GM23338 (cell line): ENCODE data around the gene MYO1G.
A peak's percentile ranks its signal among the peaks of the same experiment; 100 is the strongest.

Experiments
- CREB1 ChIP-seq: fragments of 250-450 bp; sonication (Bioruptor Pico); IDR thresholded peaks from 2 replicates; pipeline ENCODE4 v1.5.0; 2020; ENCODE audit warnings: low read depth, mild to moderate bottlenecking, moderate library complexity
- EZH2 ChIP-seq: fragments of 200-600 bp; sonication (generic); IDR thresholded peaks from one replicate; pipeline ENCODE4 v1.8.0; 2017; ENCODE audit warnings: antibody characterized with exemption, mild to moderate bottlenecking, low read depth; ENCODE audit not compliant: unreplicated experiment
- POLR2AphosphoS5 ChIP-seq: IDR thresholded peaks from 2 replicates; pipeline ENCODE4 v1.6.1; 2016; ENCODE audit warnings: antibody characterized with exemption, low read depth
- TF ChIP-seq, protein P1 (sequence below), 2 experiments: fragments of 200-600 bp in 1 of 2; sonication (generic) in 1 of 2; conservative IDR thresholded peaks; 2 replicates each; pipeline versions ENCODE4 v1.5.1 to v1.6.1; 2016 to 2017; ENCODE audit warnings: antibody characterized with exemption in 2 of 2, low read depth in 2 of 2, mild to moderate bottlenecking in 2 of 2, moderate library complexity in 1 of 2

GRCh38 chr7:44964384-44964830, 14.4 kb downstream of the MYO1G start:
- TF ChIP-seq POLR2AphosphoS5 (no peak), CREB1 (CRISPR knock-in tag) (no peak), EZH2 (no peak)
- TF ChIP-seq, protein P1, sequence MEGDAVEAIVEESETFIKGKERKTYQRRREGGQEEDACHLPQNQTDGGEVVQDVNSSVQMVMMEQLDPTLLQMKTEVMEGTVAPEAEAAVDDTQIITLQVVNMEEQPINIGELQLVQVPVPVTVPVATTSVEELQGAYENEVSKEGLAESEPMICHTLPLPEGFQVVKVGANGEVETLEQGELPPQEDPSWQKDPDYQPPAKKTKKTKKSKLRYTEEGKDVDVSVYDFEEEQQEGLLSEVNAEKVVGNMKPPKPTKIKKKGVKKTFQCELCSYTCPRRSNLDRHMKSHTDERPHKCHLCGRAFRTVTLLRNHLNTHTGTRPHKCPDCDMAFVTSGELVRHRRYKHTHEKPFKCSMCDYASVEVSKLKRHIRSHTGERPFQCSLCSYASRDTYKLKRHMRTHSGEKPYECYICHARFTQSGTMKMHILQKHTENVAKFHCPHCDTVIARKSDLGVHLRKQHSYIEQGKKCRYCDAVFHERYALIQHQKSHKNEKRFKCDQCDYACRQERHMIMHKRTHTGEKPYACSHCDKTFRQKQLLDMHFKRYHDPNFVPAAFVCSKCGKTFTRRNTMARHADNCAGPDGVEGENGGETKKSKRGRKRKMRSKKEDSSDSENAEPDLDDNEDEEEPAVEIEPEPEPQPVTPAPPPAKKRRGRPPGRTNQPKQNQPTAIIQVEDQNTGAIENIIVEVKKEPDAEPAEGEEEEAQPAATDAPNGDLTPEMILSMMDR (conservative IDR thresholded peaks at IDR 0.05; ENCODE audit: low read depth in 2 of 2) = peak; percentile 55 to 74
